MG63 (cell line): Measurements from ENCODE around the gene SCARF1. TPM values are rescaled to one million over a fixed set of nuclear protein-coding genes. Genes with fewer than 3 reads are reported as not detected.
A peak's percentile ranks its signal among the peaks of the same experiment; 100 is the strongest.

Experiments used
- DNase-seq: peaks from one replicate; pipeline ENCODE4 v3.0.0-alpha.2; 2020
- H3K27me3 ChIP-seq: fragments of 250-450 bp; sonication (Bioruptor Pico); 2 replicates; pipeline ENCODE4 v1.5.1; 2020; ENCODE audit warnings: mild to moderate bottlenecking, moderate library complexity
- H3K36me3 ChIP-seq: fragments of 250-450 bp; sonication (Bioruptor Pico); 2 replicates; pipeline ENCODE4 v1.5.1; 2020; ENCODE audit warnings: mild to moderate bottlenecking, moderate library complexity
- H3K4me3 ChIP-seq: fragments of 250-450 bp; sonication (Bioruptor Pico); 2 replicates; pipeline ENCODE4 v1.5.1; 2020; ENCODE audit warnings: mild to moderate bottlenecking, moderate library complexity
- H3K9me3 ChIP-seq: fragments of 250-450 bp; sonication (Bioruptor Pico); 2 replicates; pipeline ENCODE4 v1.5.1; 2020; ENCODE audit warnings: mild to moderate bottlenecking, moderate library complexity
- total RNA-seq: library from RNA; depleted of rRNA; stranded (reverse); fragments of >200 nt; shearing (Covaris generic); gene quantifications from 2 replicates; pipeline ENCODE4 v1.2.3, GENCODE V29; 2014; ENCODE audit warnings: low replicate concordance

Gene SCARF1
- total RNA-seq, 1 experiment from 2014 or later: not detected

GRCh38 chr17:1650731-1651558, 5.4 kb upstream of the SCARF1 start:
- Histone ChIP-seq H3K4me3 (no peak overlapping the region), H3K27me3 (no peaks in the 10 kb centered on the region), H3K9me3 (no peaks in the 10 kb centered on the region), H3K36me3 (peaks cover 32% of the 10 kb centered on the region)
- no peak for DNase-seq

- no peak for DNase-seq
- Histone ChIP-seq H3K36me3 (peaks cover 29% of the 10 kb centered on the region), H3K9me3 (no peaks in the 10 kb centered on the region), H3K27me3 (no peaks in the 10 kb centered on the region), H3K4me3 (peak within 1 kb of the TSS; percentile 49)
These were observed 4.4 kb upstream of the SCARF1 start, which contains the start of gene RILP for GRCh38 chr17:1649844-1650501. RILP (minus strand) TSS chr17:1649866; CDS start chr17:1649804, 62 bp downstream.

- peak overlapping the region; percentile 49 for H3K4me3 ChIP-seq
- peak; percentile 86 for DNase-seq
- no peaks in the 10 kb centered on the region for H3K27me3 ChIP-seq
- no peaks in the 10 kb centered on the region for H3K9me3 ChIP-seq
- peaks cover 26% of the 10 kb centered on the region for H3K36me3 ChIP-seq
These were observed 3.7 kb upstream of the SCARF1 start for GRCh38 chr17:1648963-1649843.

GRCh38 chr17:1648173-1648962, 2.8 kb upstream of the SCARF1 start:
- no peak for DNase-seq
- Histone ChIP-seq H3K36me3 (peaks cover 18% of the 10 kb centered on the region), H3K4me3 (peak overlapping the region; percentile 40), H3K27me3 (no peaks in the 10 kb centered on the region), H3K9me3 (no peaks in the 10 kb centered on the region)

GRCh38 chr17:1647802-1648171, 2.3 kb upstream of the SCARF1 start:
- H3K27me3 ChIP-seq: no peaks in the 10 kb centered on the region
- no peak overlapping the region for H3K4me3 ChIP-seq
- no peak for DNase-seq
- H3K36me3 ChIP-seq: peaks cover 12% of the 10 kb centered on the region
- H3K9me3 ChIP-seq: no peaks in the 10 kb centered on the region

- H3K4me3 ChIP-seq: no peak overlapping the region
- H3K27me3 ChIP-seq: no peaks in the 10 kb centered on the region
- DNase-seq: no peak
- peaks cover 6% of the 10 kb centered on the region; the same call in 1 of the 2 replicates for H3K36me3 ChIP-seq
- no peaks in the 10 kb centered on the region for H3K9me3 ChIP-seq
These were observed 805 bp upstream of the SCARF1 start for GRCh38 chr17:1646199-1646875.

GRCh38 chr17:1644493-1645206, 882 bp downstream of the SCARF1 start:
- Histone ChIP-seq H3K9me3 (no peaks in the 10 kb centered on the region), H3K4me3 (no peak overlapping the region), H3K36me3 (no peaks in the 10 kb centered on the region), H3K27me3 (no peaks in the 10 kb centered on the region)
- no peak for DNase-seq

GRCh38 chr17:1643999-1644492, 1.5 kb downstream of the SCARF1 start:
- no peaks in the 10 kb centered on the region for H3K36me3 ChIP-seq
- H3K4me3 ChIP-seq: no peak overlapping the region
- no peaks in the 10 kb centered on the region for H3K9me3 ChIP-seq
- no peaks in the 10 kb centered on the region for H3K27me3 ChIP-seq
- DNase-seq: no peak

- DNase-seq: no peak
- H3K4me3 ChIP-seq: no peak overlapping the region
These were observed 2.1 kb downstream of the SCARF1 start for GRCh38 chr17:1643293-1643998.

GRCh38 chr17:1641065-1641403, 4.5 kb downstream of the SCARF1 start:
- H3K4me3 ChIP-seq: no peak overlapping the region
- no peaks in the 10 kb centered on the region for H3K36me3 ChIP-seq
- no peak for DNase-seq
- H3K27me3 ChIP-seq: no peaks in the 10 kb centered on the region
- no peaks in the 10 kb centered on the region for H3K9me3 ChIP-seq

More at GRCh38 chr17:1643293-1643998, 2.1 kb downstream of the SCARF1 start:
- no peaks in the 10 kb centered on the region for H3K36me3 ChIP-seq
- H3K27me3 ChIP-seq: no peaks in the 10 kb centered on the region
- no peaks in the 10 kb centered on the region for H3K9me3 ChIP-seq

GRCh38 chr17:1640329-1641064, 5.0 kb downstream of the SCARF1 start:
- Histone ChIP-seq H3K4me3 (no peak overlapping the region), H3K9me3 (no peaks in the 10 kb centered on the region), H3K27me3 (no peaks in the 10 kb centered on the region), H3K36me3 (no peaks in the 10 kb centered on the region)
- DNase-seq: peak; percentile 28

- H3K9me3 ChIP-seq: no peaks in the 10 kb centered on the region
- no peaks in the 10 kb centered on the region for H3K27me3 ChIP-seq
- H3K4me3 ChIP-seq: no peak overlapping the region
- DNase-seq: no peak
- no peaks in the 10 kb centered on the region for H3K36me3 ChIP-seq
These were observed 5.9 kb downstream of the SCARF1 start for GRCh38 chr17:1639549-1640180.

- Histone ChIP-seq H3K4me3 (no peak overlapping the region), H3K9me3 (no peaks in the 10 kb centered on the region), H3K36me3 (no peaks in the 10 kb centered on the region), H3K27me3 (no peaks in the 10 kb centered on the region)
- no peak for DNase-seq
These were observed 6.8 kb downstream of the SCARF1 start for GRCh38 chr17:1638624-1639300.
